HG03060 (cell line): ENCODE measurements around the gene CLPTM1L.
"Not testable (repeated sequence)": the region's sequence is repeated elsewhere in the genome, so short reads cannot be mapped to it uniquely, and the experiment has no call there.

Experiments
- ATAC-seq: cut with Tn5 transposase; IDR thresholded peaks from one replicate; pipeline ENCODE4 v1.9.1; 2021; ENCODE audit warnings: low read depth, moderate number of reproducible peaks; ENCODE audit not compliant: unreplicated experiment

Gene CLPTM1L

GRCh38 chr5:1360861-1361260 lies 16.0 kb upstream of the CLPTM1L start:
- ATAC-seq, result no peak

GRCh38 chr5:1360367-1360766 lies 15.5 kb upstream of the CLPTM1L start:
- not testable (repeated sequence) for ATAC-seq

- ATAC-seq, result no peak
These were observed 14.8 kb upstream of the CLPTM1L start for GRCh38 chr5:1359713-1360112.

- no peak for ATAC-seq
These were observed 14.2 kb upstream of the CLPTM1L start for GRCh38 chr5:1359031-1359645.

GRCh38 chr5:1358726-1359025 lies 13.8 kb upstream of the CLPTM1L start:
- no peak for ATAC-seq

- ATAC-seq, result no peak
These were observed 13.2 kb upstream of the CLPTM1L start for GRCh38 chr5:1357946-1358725.

GRCh38 chr5:1356873-1357787 lies 12.2 kb upstream of the CLPTM1L start:
- ATAC-seq, result no peak

GRCh38 chr5:1354576-1354975 lies 9.7 kb upstream of the CLPTM1L start:
- no peak for ATAC-seq

GRCh38 chr5:1352231-1353219 lies 7.6 kb upstream of the CLPTM1L start:
- ATAC-seq, result no peak

- no peak for ATAC-seq
These were observed 6.3 kb upstream of the CLPTM1L start for GRCh38 chr5:1351156-1351555.

GRCh38 chr5:1349246-1349645 lies 4.3 kb upstream of the CLPTM1L start:
- ATAC-seq, result no peak

- ATAC-seq, result no peak
These were observed 4.0 kb upstream of the CLPTM1L start for GRCh38 chr5:1348986-1349245.

GRCh38 chr5:1347571-1347970 lies 2.7 kb upstream of the CLPTM1L start:
- ATAC-seq, result no peak

- no peak for ATAC-seq
These were observed 1.9 kb upstream of the CLPTM1L start for GRCh38 chr5:1346627-1347440.

GRCh38 chr5:1345876-1346626 lies 1.2 kb upstream of the CLPTM1L start:
- ATAC-seq, result no peak

GRCh38 chr5:1343931-1344901 lies 683 bp downstream of the CLPTM1L start:
- ATAC-seq, result no peak

- ATAC-seq, result no peak
These were observed 1.6 kb downstream of the CLPTM1L start for GRCh38 chr5:1343315-1343751.

- not testable (repeated sequence) for ATAC-seq
These were observed 2.2 kb downstream of the CLPTM1L start for GRCh38 chr5:1342711-1343110.
